GM12878 (cell line): ENCODE data around the gene DAZAP1. TPM values are rescaled to one million over a fixed set of nuclear protein-coding genes. Genes with fewer than 3 reads are reported as not detected.

Experiments used
- GABPA ChIP-seq: IDR thresholded peaks from 2 replicates; pipeline ENCODE4 v1.6.1; 2014; ENCODE audit warnings: antibody characterized with exemption, low read depth, mild to moderate bottlenecking, inconsistent platforms
- NFYA ChIP-seq: IDR thresholded peaks from 2 replicates; pipeline ENCODE4 v1.6.1; 2011; ENCODE audit warnings: low read depth, mild to moderate bottlenecking, low read length, improper control_type of control experiment, borderline replicate concordance
- POLR2A ChIP-seq: IDR thresholded peaks from 2 replicates; pipeline ENCODE4 v1.6.1; 2011; ENCODE audit warnings: low read depth, mild to moderate bottlenecking, low read length
- PRDM15 ChIP-seq: fragments of 450-650 bp; formaldehyde crosslinking; IDR thresholded peaks from 2 replicates; pipeline ENCODE4 v1.4.0; 2020; ENCODE audit warnings: mild to moderate bottlenecking, moderate library complexity
- ZBTB40 ChIP-seq: fragments of 450-650 bp; IDR thresholded peaks from 2 replicates; pipeline ENCODE4 v1.6.1; 2016; ENCODE audit warnings: mild to moderate bottlenecking, moderate library complexity, borderline replicate concordance
- polyA plus RNA-seq, 11 experiments: library from polyadenylated mRNA; depleted of rRNA in 4 of 11; unstranded in 6 of 11; stranded (reverse) in 5 of 11; fragments of >200 nt; fragmentation: Nextera tagmentation in 4 of 11; fragmentation: Illumina TruSeq in 1 of 11; extraction: Ambion mirVana in 4 of 11; extraction: Trizol in 1 of 11; gene quantifications; 1 replicate in 1 of 11; 2 replicates in 10 of 11; pipeline versions ENCODE4 v1.2.1 to v1.2.3, GENCODE V29; 2011 to 2016; ENCODE audit warnings: inconsistent platforms in 2 of 11, missing spikeins in 2 of 11, low read depth in 1 of 11
- total RNA-seq, 4 experiments: library from RNA; depleted of rRNA in 3 of 4; stranded (reverse); fragments of >200 nt in 3 of 4; fragmentation: Illumina TruSeq in 1 of 4; extraction: Trizol in 1 of 4; gene quantifications; 2 replicates each; pipeline versions ENCODE4 v1.2.1 to v1.2.3, GENCODE V29; 2013 to 2021

Gene DAZAP1
- total and polyA plus RNA-seq, 10 of the 15 experiments (the other 5 are each of a cell fraction or from before 2014, with no cell fraction given), result 9.9 to 240 (median 92.3) TPM

GRCh38 chr19:1467215-1467489 lies 59.8 kb downstream of the DAZAP1 start (continued):
- TF ChIP-seq NFYA (no peak), PRDM15 (no peak), ZBTB40 (no peak), POLR2A (no peak), GABPA (no peak)
